ENCODE measurements around the gene TGFB2.
A peak's percentile ranks its signal among the peaks of the same experiment; 100 is the strongest.

The TGFB2 gene

GRCh38 chr1:218425647-218426342 lies 80.7 kb downstream of the TGFB2 start:
- no peak for DNase-seq (ENCODE audit: low spot score)

- peak; percentile 60 for DNase-seq (ENCODE audit: low spot score)
Measured at GRCh38 chr1:218426343-218426657, 81.2 kb downstream of the TGFB2 start.

- no peak for DNase-seq (ENCODE audit: low spot score)
Measured at GRCh38 chr1:218429301-218429700, 84.2 kb downstream of the TGFB2 start.

- no peak for DNase-seq (ENCODE audit: low spot score)
Measured at GRCh38 chr1:218430346-218430745, 85.2 kb downstream of the TGFB2 start.

- no peak for DNase-seq (ENCODE audit: low spot score)
Measured at GRCh38 chr1:218430822-218431221, 85.7 kb downstream of the TGFB2 start.

GRCh38 chr1:218431476-218431875 lies 86.3 kb downstream of the TGFB2 start:
- DNase-seq (ENCODE audit: low spot score), result no peak

- no peak for DNase-seq (ENCODE audit: low spot score)
Measured at GRCh38 chr1:218433744-218434143, 88.6 kb downstream of the TGFB2 start.

GRCh38 chr1:218435528-218435927 lies 90.4 kb downstream of the TGFB2 start:
- DNase-seq (ENCODE audit: low spot score), result no peak

- DNase-seq (ENCODE audit: low spot score), result no peak
Measured at GRCh38 chr1:218436346-218436745, 91.2 kb downstream of the TGFB2 start.

- DNase-seq (ENCODE audit: low spot score), result no peak
Measured at GRCh38 chr1:218436997-218437396, 91.9 kb downstream of the TGFB2 start.

- DNase-seq (ENCODE audit: low spot score), result peak; percentile 62
Measured at GRCh38 chr1:218439541-218440295, 94.6 kb downstream of the TGFB2 start.

- no peak for DNase-seq (ENCODE audit: low spot score)
Measured at GRCh38 chr1:218443255-218443654, 98.1 kb downstream of the TGFB2 start.

GRCh38 chr1:218444173-218444572 lies 99.0 kb downstream of the TGFB2 start:
- no peak for DNase-seq (ENCODE audit: low spot score)

- no peak for DNase-seq (ENCODE audit: low spot score)
Measured at GRCh38 chr1:218444588-218444987, 99.5 kb downstream of the TGFB2 start.

- DNase-seq (ENCODE audit: low spot score), result peak; percentile 15
Measured at GRCh38 chr1:218447010-218447689, 102.0 kb downstream of the TGFB2 start.

- no peak for DNase-seq (ENCODE audit: low spot score)
Measured at GRCh38 chr1:218451415-218451814, 106.3 kb downstream of the TGFB2 start.

GRCh38 chr1:218454700-218455282 lies 109.7 kb downstream of the TGFB2 start:
- DNase-seq (ENCODE audit: low spot score), result no peak

GRCh38 chr1:218456444-218456843 lies 111.3 kb downstream of the TGFB2 start:
- DNase-seq (ENCODE audit: low spot score), result no peak

GRCh38 chr1:218459450-218459849 lies 114.3 kb downstream of the TGFB2 start:
- DNase-seq (ENCODE audit: low spot score), result peak; percentile 23

- DNase-seq (ENCODE audit: low spot score), result peak; percentile 78
Measured at GRCh38 chr1:218459878-218460711, 115.0 kb downstream of the TGFB2 start.

- no peak for DNase-seq (ENCODE audit: low spot score)
Measured at GRCh38 chr1:218461351-218461750, 116.2 kb downstream of the TGFB2 start.

GRCh38 chr1:218462116-218462515 lies 117.0 kb downstream of the TGFB2 start:
- DNase-seq (ENCODE audit: low spot score), result no peak
